ENCODE results near the gene TBC1D16. TPM values are rescaled to one million over a fixed set of nuclear protein-coding genes. Genes with fewer than 3 reads are reported as not detected.

The TBC1D16 gene
- total RNA-seq, 1 donor = 68.8 TPM

DNA sequence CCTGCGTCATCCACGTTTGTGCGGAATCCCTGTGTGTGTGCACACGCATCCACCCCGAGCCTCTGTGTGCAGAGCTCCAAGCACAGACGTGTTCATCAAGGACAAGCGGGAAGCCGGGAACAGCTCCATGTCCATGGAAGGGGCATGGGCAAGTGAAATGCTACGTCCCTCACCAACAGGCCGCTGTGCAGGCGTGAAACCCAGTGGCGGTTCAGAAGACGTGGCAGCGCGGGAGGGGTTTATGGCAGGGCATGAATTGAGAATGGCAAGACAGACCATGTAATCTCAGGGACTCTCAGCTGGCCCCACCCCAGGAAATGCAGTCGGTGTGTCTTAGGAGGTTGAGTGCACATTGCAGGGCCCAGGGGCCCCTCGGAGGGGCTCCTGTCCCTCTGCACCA lies 52.7 kb downstream of the TBC1D16 start:
- peaks cover 24% of the 10 kb centered on the region for H4K20me1 ChIP-seq (ENCODE audit: insufficient read depth, low read length)
- H2AFZ ChIP-seq (ENCODE audit: low read length) = no peak overlapping the region
- no peaks in the 10 kb centered on the region for H3K36me3 ChIP-seq (ENCODE audit: insufficient read depth, low read length)
- H3K4me3 ChIP-seq (ENCODE audit: insufficient read depth, low read length) = no peak overlapping the region
- no peak overlapping the region for H3K4me2 ChIP-seq (ENCODE audit: insufficient read depth, low read length)
- peaks cover 2% of the 10 kb centered on the region for H3K79me2 ChIP-seq (ENCODE audit: insufficient read depth, low read length)
- peaks cover 21% of the 10 kb centered on the region for H3K4me1 ChIP-seq (ENCODE audit: insufficient read depth, low read length)
- H3K9me3 ChIP-seq (ENCODE audit: low read depth, low read length) = no peaks in the 10 kb centered on the region
- H3K27me3 ChIP-seq (ENCODE audit: insufficient read depth, low read length) = no peaks in the 10 kb centered on the region
- DNase-seq (ENCODE audit: insufficient read length, low spot score, missing footprints) = peak; percentile 69
- H3K27ac ChIP-seq (ENCODE audit: low read depth, low read length) = no peak overlapping the region
- TF ChIP-seq, protein P1, sequence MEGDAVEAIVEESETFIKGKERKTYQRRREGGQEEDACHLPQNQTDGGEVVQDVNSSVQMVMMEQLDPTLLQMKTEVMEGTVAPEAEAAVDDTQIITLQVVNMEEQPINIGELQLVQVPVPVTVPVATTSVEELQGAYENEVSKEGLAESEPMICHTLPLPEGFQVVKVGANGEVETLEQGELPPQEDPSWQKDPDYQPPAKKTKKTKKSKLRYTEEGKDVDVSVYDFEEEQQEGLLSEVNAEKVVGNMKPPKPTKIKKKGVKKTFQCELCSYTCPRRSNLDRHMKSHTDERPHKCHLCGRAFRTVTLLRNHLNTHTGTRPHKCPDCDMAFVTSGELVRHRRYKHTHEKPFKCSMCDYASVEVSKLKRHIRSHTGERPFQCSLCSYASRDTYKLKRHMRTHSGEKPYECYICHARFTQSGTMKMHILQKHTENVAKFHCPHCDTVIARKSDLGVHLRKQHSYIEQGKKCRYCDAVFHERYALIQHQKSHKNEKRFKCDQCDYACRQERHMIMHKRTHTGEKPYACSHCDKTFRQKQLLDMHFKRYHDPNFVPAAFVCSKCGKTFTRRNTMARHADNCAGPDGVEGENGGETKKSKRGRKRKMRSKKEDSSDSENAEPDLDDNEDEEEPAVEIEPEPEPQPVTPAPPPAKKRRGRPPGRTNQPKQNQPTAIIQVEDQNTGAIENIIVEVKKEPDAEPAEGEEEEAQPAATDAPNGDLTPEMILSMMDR (IDR thresholded peaks at IDR 0.05; ENCODE audit: extremely low read depth, low read depth, low read length) = no peak

GRCh38 chr17:79981661-79982101 lies 54.0 kb downstream of the TBC1D16 start:
- no peak overlapping the region for H3K4me3 ChIP-seq (ENCODE audit: insufficient read depth, low read length)
- H3K79me2 ChIP-seq (ENCODE audit: insufficient read depth, low read length) = no peaks in the 10 kb centered on the region
- H2AFZ ChIP-seq (ENCODE audit: low read length) = no peak overlapping the region
- peaks cover 8% of the 10 kb centered on the region for H3K4me1 ChIP-seq (ENCODE audit: insufficient read depth, low read length)
- no peaks in the 10 kb centered on the region for H3K9me3 ChIP-seq (ENCODE audit: low read depth, low read length)
- no peak for DNase-seq (ENCODE audit: insufficient read length, low spot score, missing footprints)
- H3K27ac ChIP-seq (ENCODE audit: low read depth, low read length) = no peak overlapping the region
- no peaks in the 10 kb centered on the region for H3K36me3 ChIP-seq (ENCODE audit: insufficient read depth, low read length)
- H4K20me1 ChIP-seq (ENCODE audit: insufficient read depth, low read length) = peaks cover 32% of the 10 kb centered on the region
- TF ChIP-seq, protein P1 (IDR thresholded peaks at IDR 0.05; ENCODE audit: extremely low read depth, low read depth, low read length) = no peak
- H3K4me2 ChIP-seq (ENCODE audit: insufficient read depth, low read length) = no peak overlapping the region
- no peaks in the 10 kb centered on the region for H3K27me3 ChIP-seq (ENCODE audit: insufficient read depth, low read length)

DNA sequence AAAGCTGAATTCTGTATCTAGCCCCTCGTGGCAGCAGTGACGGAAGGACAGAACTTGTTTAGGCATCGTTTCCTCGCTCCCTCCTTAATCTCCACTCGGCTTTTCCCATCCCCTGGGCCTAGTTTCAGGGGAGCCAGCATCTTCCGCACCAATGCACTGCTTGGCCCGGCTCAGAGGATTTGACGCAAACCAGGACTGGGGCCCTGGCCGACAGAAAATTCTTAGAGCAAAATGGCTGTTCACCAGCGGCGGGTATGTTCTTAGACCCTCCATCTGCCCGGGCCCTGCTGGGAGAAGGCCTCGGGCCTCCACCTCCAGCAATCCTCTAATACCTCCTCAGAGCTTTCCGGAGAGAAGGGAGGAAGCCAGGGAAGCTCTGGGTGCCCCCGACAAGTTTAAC lies 54.6 kb downstream of the TBC1D16 start:
- peaks cover 35% of the 10 kb centered on the region for H4K20me1 ChIP-seq (ENCODE audit: insufficient read depth, low read length)
- H3K9me3 ChIP-seq (ENCODE audit: low read depth, low read length) = no peaks in the 10 kb centered on the region
- DNase-seq (ENCODE audit: insufficient read length, low spot score, missing footprints) = peak; percentile 44
- TF ChIP-seq, protein P1 (IDR thresholded peaks at IDR 0.05; ENCODE audit: extremely low read depth, low read depth, low read length) = no peak
- no peak overlapping the region for H3K4me3 ChIP-seq (ENCODE audit: insufficient read depth, low read length)
- no peaks in the 10 kb centered on the region for H3K27me3 ChIP-seq (ENCODE audit: insufficient read depth, low read length)
- no peak overlapping the region for H2AFZ ChIP-seq (ENCODE audit: low read length)
- H3K36me3 ChIP-seq (ENCODE audit: insufficient read depth, low read length) = no peaks in the 10 kb centered on the region
- H3K4me1 ChIP-seq (ENCODE audit: insufficient read depth, low read length) = peaks cover 5% of the 10 kb centered on the region
- no peaks in the 10 kb centered on the region for H3K79me2 ChIP-seq (ENCODE audit: insufficient read depth, low read length)
- H3K4me2 ChIP-seq (ENCODE audit: insufficient read depth, low read length) = no peak overlapping the region
- no peak overlapping the region for H3K27ac ChIP-seq (ENCODE audit: low read depth, low read length)

DNA sequence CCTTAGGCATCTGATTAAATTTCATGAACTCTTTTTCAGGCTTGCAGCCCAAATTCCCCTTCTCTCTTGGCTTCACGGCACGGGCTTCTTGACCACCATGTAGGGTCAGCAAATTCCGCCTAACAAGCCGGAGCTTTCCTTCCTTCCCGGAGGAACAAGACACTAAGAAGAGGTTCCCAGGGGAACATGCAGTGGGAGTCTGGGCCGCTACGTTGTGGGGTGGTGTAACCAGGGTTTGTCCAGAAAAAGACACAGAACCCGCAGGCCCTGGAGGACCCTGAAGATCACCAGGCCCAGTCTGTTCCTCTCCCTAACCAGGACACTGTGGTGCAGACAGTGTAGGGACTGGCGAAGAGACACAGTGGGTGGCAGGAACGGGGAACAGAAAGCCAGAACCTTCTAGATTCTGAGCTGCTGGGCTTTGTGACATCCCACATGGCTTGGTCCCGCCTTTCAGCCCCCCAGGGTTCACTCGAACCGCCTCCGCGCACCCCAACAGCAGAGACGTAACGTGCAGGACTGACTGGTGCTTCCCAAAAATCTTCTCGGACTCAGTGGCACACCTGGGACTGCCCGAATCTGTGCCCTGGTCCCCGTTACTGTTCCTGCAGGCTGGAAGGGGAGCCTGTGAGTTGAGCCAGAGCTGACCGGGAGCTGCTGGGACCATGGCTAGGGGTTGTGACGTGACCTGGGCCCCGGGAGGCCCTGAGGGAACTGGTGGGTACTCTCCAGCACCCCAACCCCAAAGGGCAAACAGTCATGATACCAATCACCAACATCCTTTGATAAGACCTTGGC lies 55.2 kb downstream of the TBC1D16 start:
- no peaks in the 10 kb centered on the region for H3K79me2 ChIP-seq (ENCODE audit: insufficient read depth, low read length)
- TF ChIP-seq, protein P1 (IDR thresholded peaks at IDR 0.05; ENCODE audit: extremely low read depth, low read depth, low read length) = no peak
- no peak overlapping the region for H3K4me3 ChIP-seq (ENCODE audit: insufficient read depth, low read length)
- no peaks in the 10 kb centered on the region for H3K27me3 ChIP-seq (ENCODE audit: insufficient read depth, low read length)
- no peak overlapping the region for H3K4me2 ChIP-seq (ENCODE audit: insufficient read depth, low read length)
- H3K36me3 ChIP-seq (ENCODE audit: insufficient read depth, low read length) = no peaks in the 10 kb centered on the region
- no peaks in the 10 kb centered on the region for H3K9me3 ChIP-seq (ENCODE audit: low read depth, low read length)
- peak; percentile 38 for DNase-seq (ENCODE audit: insufficient read length, low spot score, missing footprints)
- H3K27ac ChIP-seq (ENCODE audit: low read depth, low read length) = no peak overlapping the region
- H3K4me1 ChIP-seq (ENCODE audit: insufficient read depth, low read length) = peaks cover 5% of the 10 kb centered on the region
- no peak overlapping the region for H2AFZ ChIP-seq (ENCODE audit: low read length)
- H4K20me1 ChIP-seq (ENCODE audit: insufficient read depth, low read length) = peaks cover 41% of the 10 kb centered on the region
